GM19455 (cell line): ENCODE measurements around the gene TMEM240.
"Not testable (repeated sequence)": the region's sequence is repeated elsewhere in the genome, so short reads cannot be mapped to it uniquely, and the experiment has no call there.

Experiments
- ATAC-seq: cut with Tn5 transposase; IDR thresholded peaks from one replicate; pipeline ENCODE4 v1.9.1; 2021; ENCODE audit not compliant: unreplicated experiment

TMEM240 gene

GRCh38 chr1:1540818-1541628, 599 bp upstream of the TMEM240 start:
- ATAC-seq: no peak

DNA sequence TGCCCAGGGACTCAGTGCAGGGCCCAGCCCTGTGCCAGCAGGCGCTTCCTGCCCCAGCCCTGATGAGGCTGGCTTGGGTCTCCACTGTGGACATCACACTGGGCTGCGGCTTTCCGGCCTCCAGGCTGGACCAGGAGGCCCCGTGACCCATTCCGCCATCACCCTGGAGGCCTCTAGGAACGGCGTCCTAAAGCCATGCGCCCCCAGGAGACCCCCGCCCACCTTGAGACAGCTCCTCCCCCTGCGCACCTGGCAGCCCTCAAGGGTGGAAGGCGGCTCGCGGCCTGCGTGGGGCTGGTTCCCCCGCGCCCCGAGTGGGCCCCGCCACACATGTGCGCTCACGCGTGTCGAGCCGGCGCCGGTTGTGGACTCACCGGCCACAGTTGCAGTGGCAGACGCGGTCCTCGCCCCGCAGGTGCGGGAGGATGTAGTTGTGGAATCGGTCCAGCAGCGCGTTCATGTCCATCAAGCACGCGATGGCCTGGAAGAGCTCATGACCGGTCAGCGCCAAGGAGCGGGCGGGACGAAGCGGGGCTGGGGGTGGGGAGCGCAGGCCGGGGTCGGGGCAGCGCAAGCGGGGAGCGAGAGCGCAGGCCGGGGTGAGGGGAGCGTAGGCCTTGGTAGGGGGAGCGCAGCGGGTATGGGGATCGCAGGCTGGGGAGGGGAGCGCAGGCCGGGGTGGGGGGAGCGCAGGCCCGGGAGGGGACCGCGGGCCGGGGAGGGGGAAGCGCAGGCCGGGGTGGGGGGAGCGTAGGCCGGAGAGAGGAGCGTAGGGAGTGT, 924 bp downstream of the TMEM240 start:
- ATAC-seq: no peak

- no peak for ATAC-seq
Measured at GRCh38 chr1:1538989-1539309, 1.5 kb downstream of the TMEM240 start.

DNA sequence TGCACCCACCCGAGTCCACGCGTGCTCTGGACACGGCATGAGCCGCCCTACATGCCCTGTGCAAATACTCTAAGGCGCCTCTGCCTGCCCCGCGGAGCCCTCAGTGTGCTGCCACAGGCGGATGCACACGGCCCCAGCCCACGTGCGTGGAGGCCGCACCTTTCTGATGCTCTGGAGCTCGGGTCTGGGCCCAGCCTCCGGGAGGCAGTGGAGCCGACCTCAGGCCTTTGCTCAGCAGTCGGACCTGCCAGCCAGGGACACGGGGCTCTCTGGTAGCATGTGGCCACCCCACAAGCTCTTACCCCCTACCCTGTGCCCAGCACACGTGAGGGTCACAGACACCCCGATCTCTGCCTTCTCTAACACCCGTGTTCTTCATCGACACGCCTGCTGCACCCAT, 2.1 kb downstream of the TMEM240 start:
- no peak for ATAC-seq

DNA sequence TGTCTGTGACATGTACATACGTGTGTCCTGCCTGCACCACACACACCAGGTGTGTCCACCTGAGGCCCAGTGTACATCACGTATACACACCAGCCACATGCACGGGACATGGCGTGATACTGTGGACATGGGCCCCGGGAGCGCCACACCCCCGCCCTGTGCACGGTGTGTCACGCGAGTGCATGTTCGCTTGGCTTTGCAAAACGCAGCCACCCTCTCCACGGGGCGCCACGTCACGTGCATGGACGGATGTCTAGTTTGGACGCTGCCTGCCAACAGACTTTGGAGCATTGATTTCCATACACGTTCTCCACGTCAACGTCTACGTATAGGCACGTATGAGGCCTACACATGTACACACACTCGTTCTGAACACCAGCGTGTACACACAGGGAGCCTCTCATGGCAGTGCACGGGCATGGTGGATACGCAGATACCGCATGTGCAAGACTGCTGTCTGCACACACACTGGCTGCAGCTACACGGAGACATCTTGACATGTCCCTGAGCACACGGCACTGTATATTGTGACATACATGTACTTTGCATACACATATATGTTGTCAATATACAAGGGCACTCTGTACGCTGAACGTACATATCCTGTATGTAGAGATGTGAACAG, 2.7 kb downstream of the TMEM240 start:
- ATAC-seq: no peak

GRCh38 chr1:1536938-1537546, 3.4 kb downstream of the TMEM240 start:
- ATAC-seq: no peak

DNA sequence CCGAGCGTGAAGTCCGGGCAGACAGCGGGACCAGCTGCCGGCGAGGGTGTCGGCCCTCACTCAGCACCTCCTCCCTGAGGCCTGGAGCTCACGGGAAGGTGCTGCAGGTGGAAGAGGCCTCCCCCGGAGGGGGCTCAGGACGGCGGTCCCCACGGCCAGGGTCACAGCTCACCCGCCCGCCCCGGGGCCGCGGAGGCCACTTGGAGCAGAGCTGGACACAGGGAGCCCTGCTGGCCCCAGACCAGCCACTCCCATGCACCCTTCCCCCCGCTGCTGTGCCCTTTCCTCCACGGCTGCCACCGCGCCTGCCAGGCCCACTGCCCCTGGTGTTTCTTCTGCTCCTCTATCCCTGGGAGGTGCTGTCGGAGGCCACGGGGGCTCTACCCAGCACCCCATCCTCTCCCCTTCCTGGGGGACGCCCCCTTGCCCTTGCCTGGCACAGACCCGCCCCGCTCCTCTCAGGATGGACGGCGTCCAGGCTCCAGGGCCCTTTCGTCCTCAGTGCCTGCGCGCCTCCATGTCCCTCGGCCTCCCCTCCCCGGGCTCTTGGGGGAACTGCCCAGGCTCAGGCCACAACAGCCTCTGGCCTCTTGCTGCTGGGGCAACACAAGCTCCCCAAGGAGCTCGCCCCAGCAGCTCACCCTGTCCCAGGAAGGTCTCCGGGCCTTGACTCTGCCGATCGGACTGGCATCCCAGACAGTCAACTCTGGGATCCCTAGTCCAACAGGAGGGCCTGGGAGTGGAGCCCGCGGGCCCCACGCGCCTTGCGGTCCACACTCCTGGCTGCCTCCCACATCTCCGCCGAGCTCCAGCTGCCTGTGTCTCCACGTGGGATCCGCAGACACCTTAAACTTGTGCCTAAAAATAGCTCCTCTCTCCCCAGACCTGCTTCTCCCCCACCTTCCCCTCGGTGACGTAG, 4.1 kb downstream of the TMEM240 start:
- no peak for ATAC-seq

- ATAC-seq: no peak
Measured at GRCh38 chr1:1535201-1536018, 5.0 kb downstream of the TMEM240 start.

GRCh38 chr1:1534401-1535154, 5.8 kb downstream of the TMEM240 start:
- ATAC-seq: no peak

DNA sequence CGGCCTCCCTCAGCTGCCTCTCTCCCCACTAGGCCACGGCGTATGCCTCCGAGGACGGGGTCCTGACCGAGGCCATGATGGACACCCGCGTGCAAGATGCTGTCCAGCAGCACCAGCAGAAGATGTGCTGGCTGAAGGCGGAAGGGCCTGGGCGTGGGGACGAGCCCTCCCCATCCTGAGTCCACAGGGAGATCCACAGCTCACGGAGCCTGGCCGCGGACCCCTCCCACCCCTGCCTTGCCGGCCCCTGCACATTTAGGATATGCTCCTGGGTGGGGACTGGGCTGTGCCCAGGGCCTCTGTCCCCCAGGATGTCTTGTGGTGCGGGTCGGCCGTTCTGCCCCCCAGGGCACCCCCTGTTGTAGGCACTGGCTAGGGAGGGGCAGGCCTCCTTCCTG, 6.5 kb downstream of the TMEM240 start:
- ATAC-seq: not testable (repeated sequence)

DNA sequence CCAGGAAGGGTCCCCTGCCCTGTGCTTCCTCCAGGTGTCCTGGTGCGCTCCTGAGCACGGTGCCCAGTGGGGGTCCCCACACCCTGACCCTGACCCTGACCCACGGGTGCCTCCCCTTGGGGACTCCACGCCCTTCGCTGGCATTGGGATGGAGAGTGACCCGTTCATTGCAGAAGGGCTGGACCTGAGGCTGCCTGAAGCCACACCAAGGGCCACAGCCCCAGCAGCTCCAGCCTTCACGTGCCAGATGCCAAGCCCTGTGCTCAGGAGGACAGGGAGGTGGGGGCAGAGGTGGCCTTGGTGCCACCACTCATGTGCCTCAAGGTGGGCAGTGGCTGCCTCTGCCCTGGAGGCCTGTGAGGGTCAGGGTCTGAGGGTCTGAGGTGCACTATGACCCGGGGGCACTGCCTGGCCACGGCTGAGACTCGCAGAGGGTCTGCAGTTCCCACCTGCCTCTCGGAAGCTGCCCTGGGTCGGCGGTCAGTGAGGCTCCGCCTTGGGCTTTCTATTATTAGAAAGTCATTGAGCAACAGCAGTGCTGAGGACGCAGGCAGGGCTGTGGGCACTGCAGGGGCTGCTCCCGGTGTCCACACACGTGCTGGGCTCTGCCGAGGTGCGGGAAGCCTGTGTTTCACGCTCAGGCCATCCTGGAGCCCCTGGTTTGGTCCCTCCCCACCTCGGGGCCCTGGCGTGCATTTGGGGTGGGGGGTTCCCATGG, 7.1 kb downstream of the TMEM240 start:
- not testable (repeated sequence) for ATAC-seq

- ATAC-seq: no peak
Measured at GRCh38 chr1:1531947-1532346, 8.5 kb downstream of the TMEM240 start.

DNA sequence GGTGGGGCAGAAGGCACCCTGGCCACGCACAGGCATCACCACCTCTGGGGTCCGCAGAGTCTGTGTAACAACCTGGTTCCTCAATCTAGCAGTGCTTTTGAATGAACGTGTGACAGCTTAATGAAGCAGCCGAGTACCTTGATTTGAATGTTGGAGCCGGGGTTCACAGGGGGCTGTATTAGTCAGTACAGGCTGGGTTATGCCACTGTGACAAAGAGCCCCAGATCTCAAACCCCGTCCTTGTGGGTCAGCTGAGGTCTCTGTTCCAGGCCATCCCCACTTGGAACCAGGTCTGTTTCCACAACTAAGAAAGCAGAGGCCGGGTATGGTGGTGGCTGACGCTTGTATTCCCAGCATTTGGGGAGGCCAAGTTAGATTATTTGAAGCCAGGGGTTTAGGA, 10.5 kb downstream of the TMEM240 start:
- no peak for ATAC-seq

DNA sequence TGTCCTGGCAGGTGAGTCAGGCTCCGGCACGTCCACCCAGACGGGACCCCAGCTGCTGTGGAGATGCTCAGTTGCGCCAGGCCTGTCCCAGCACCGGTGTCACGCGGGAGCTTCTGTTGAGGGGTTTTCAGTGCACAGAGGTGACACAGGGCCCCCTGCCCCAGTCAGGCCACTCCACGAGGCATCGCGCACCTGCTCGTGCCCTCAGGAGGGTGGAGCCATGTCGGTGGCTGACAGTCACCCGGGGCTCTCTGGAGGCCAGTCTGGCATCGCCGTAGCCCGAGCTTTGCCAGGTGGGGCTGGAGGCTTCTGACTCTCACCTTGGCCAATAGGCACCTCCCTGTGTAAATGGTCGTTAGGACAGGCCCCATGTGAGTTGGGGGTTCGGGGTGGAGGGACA, 11.1 kb downstream of the TMEM240 start:
- no peak for ATAC-seq

- no peak for ATAC-seq
Measured at GRCh38 chr1:1528301-1529267, 11.8 kb downstream of the TMEM240 start.

- no peak for ATAC-seq
Measured at GRCh38 chr1:1527092-1527816, 13.2 kb downstream of the TMEM240 start.

GRCh38 chr1:1526476-1526875, 13.9 kb downstream of the TMEM240 start:
- not testable (repeated sequence) for ATAC-seq
